IPS-18a (cell line): ENCODE data around the gene SGPP1.
"Not testable (repeated sequence)": the region's sequence is repeated elsewhere in the genome, so short reads cannot be mapped to it uniquely, and the experiment has no call there.

Experiments
- H3K27ac ChIP-seq: one replicate; pipeline ENCODE4 v1.5.1; 2013; ENCODE audit warnings: low read length
- H3K27me3 ChIP-seq: one replicate; pipeline ENCODE4 v1.6.1; 2013; ENCODE audit warnings: mild to moderate bottlenecking, low read length; ENCODE audit not compliant: control insufficient read depth, insufficient read depth
- H3K36me3 ChIP-seq: one replicate; pipeline ENCODE4 v1.6.1; 2013; ENCODE audit warnings: low read depth, low read length; ENCODE audit not compliant: control insufficient read depth
- H3K4me1 ChIP-seq: one replicate; pipeline ENCODE4 v1.6.1; 2013; ENCODE audit warnings: low read depth, low read length; ENCODE audit not compliant: control insufficient read depth
- H3K4me3 ChIP-seq: one replicate; pipeline ENCODE4 v1.5.1; 2013; ENCODE audit warnings: low read length
- H3K9ac ChIP-seq: one replicate; pipeline ENCODE4 v1.6.1; 2013; ENCODE audit warnings: mild to moderate bottlenecking, low read length, moderate library complexity
- H3K9me3 ChIP-seq: one replicate; pipeline ENCODE4 v1.6.1; 2013; ENCODE audit warnings: low read depth, low read length; ENCODE audit not compliant: control insufficient read depth

The SGPP1 gene

GRCh38 chr14:63717702-63718101, 10.2 kb downstream of the SGPP1 start:
- Histone ChIP-seq H3K27me3 (no peaks in the 10 kb centered on the region), H3K4me3 (no peak overlapping the region), H3K36me3 (no peaks in the 10 kb centered on the region), H3K4me1 (no peaks in the 10 kb centered on the region), H3K27ac (no peak overlapping the region), H3K9me3 (peaks cover 10% of the 10 kb centered on the region), H3K9ac (no peak overlapping the region)

- Histone ChIP-seq H3K4me3 (no peak overlapping the region), H3K9ac (no peak overlapping the region), H3K9me3 (peaks cover 10% of the 10 kb centered on the region), H3K27me3 (no peaks in the 10 kb centered on the region), H3K36me3 (no peaks in the 10 kb centered on the region), H3K27ac (no peak overlapping the region), H3K4me1 (no peaks in the 10 kb centered on the region)
These were observed 12.5 kb downstream of the SGPP1 start for GRCh38 chr14:63715360-63715759.

- H3K9ac ChIP-seq, result no peak overlapping the region
- no peaks in the 10 kb centered on the region for H3K36me3 ChIP-seq
- no peak overlapping the region for H3K4me3 ChIP-seq
- H3K4me1 ChIP-seq, result no peaks in the 10 kb centered on the region
- H3K27me3 ChIP-seq, result no peaks in the 10 kb centered on the region
- no peak overlapping the region for H3K27ac ChIP-seq
- peaks cover 10% of the 10 kb centered on the region for H3K9me3 ChIP-seq
These were observed 14.1 kb downstream of the SGPP1 start for GRCh38 chr14:63713764-63714163.

- Histone ChIP-seq H3K4me1 (no peaks in the 10 kb centered on the region), H3K9ac (no peak overlapping the region), H3K36me3 (no peaks in the 10 kb centered on the region), H3K4me3 (no peak overlapping the region), H3K9me3 (peaks cover 10% of the 10 kb centered on the region), H3K27me3 (no peaks in the 10 kb centered on the region), H3K27ac (no peak overlapping the region)
These were observed 14.8 kb downstream of the SGPP1 start for GRCh38 chr14:63713058-63713457.

- Histone ChIP-seq H3K4me3 (no peak overlapping the region), H3K4me1 (no peaks in the 10 kb centered on the region), H3K9me3 (peaks cover 1% of the 10 kb centered on the region), H3K27me3 (no peaks in the 10 kb centered on the region), H3K27ac (no peak overlapping the region), H3K9ac (no peak overlapping the region), H3K36me3 (no peaks in the 10 kb centered on the region)
These were observed 15.7 kb downstream of the SGPP1 start for GRCh38 chr14:63712123-63712522.

- no peak overlapping the region for H3K27ac ChIP-seq
- H3K9ac ChIP-seq, result no peak overlapping the region
- no peak overlapping the region for H3K4me3 ChIP-seq
- H3K4me1 ChIP-seq, result no peaks in the 10 kb centered on the region
- no peaks in the 10 kb centered on the region for H3K36me3 ChIP-seq
- H3K9me3 ChIP-seq, result no peaks in the 10 kb centered on the region
- no peaks in the 10 kb centered on the region for H3K27me3 ChIP-seq
These were observed 17.4 kb downstream of the SGPP1 start for GRCh38 chr14:63710497-63710896.

- Histone ChIP-seq H3K36me3 (no peaks in the 10 kb centered on the region), H3K4me3 (no peak overlapping the region), H3K9ac (no peak overlapping the region), H3K27ac (no peak overlapping the region), H3K9me3 (no peaks in the 10 kb centered on the region), H3K4me1 (no peaks in the 10 kb centered on the region), H3K27me3 (no peaks in the 10 kb centered on the region)
These were observed 18.3 kb downstream of the SGPP1 start for GRCh38 chr14:63709589-63709988.

GRCh38 chr14:63707216-63707615, 20.6 kb downstream of the SGPP1 start:
- no peaks in the 10 kb centered on the region for H3K9me3 ChIP-seq
- no peaks in the 10 kb centered on the region for H3K4me1 ChIP-seq
- no peaks in the 10 kb centered on the region for H3K27me3 ChIP-seq
- no peak overlapping the region for H3K27ac ChIP-seq
- H3K4me3 ChIP-seq, result no peak overlapping the region
- H3K36me3 ChIP-seq, result no peaks in the 10 kb centered on the region
- no peak overlapping the region for H3K9ac ChIP-seq

GRCh38 chr14:63705561-63706070, 22.2 kb downstream of the SGPP1 start:
- Histone ChIP-seq H3K36me3 (no peaks in the 10 kb centered on the region), H3K9me3 (no peaks in the 10 kb centered on the region), H3K9ac (no peak overlapping the region), H3K4me1 (no peaks in the 10 kb centered on the region), H3K27me3 (no peaks in the 10 kb centered on the region), H3K4me3 (no peak overlapping the region), H3K27ac (no peak overlapping the region)

GRCh38 chr14:63702530-63702929, 25.3 kb downstream of the SGPP1 start:
- not testable (repeated sequence) for H3K9ac ChIP-seq, H3K9me3 ChIP-seq, H3K27me3 ChIP-seq, H3K27ac ChIP-seq, H3K4me3 ChIP-seq, H3K4me1 ChIP-seq, H3K36me3 ChIP-seq

- H3K36me3 ChIP-seq, result no peaks in the 10 kb centered on the region
- no peak overlapping the region for H3K4me3 ChIP-seq
- no peaks in the 10 kb centered on the region for H3K4me1 ChIP-seq
- H3K9ac ChIP-seq, result no peak overlapping the region
- H3K9me3 ChIP-seq, result no peaks in the 10 kb centered on the region
- no peak overlapping the region for H3K27ac ChIP-seq
- H3K27me3 ChIP-seq, result no peaks in the 10 kb centered on the region
These were observed 26.1 kb downstream of the SGPP1 start for GRCh38 chr14:63701606-63702299.

- no peak overlapping the region for H3K9ac ChIP-seq
- no peaks in the 10 kb centered on the region for H3K4me1 ChIP-seq
- H3K36me3 ChIP-seq, result no peaks in the 10 kb centered on the region
- no peak overlapping the region for H3K27ac ChIP-seq
- no peaks in the 10 kb centered on the region for H3K9me3 ChIP-seq
- no peaks in the 10 kb centered on the region for H3K27me3 ChIP-seq
- H3K4me3 ChIP-seq, result no peak overlapping the region
These were observed 35.4 kb downstream of the SGPP1 start for GRCh38 chr14:63692310-63693020.
